ENCODE data around the gene RALGPS1.

DNA sequence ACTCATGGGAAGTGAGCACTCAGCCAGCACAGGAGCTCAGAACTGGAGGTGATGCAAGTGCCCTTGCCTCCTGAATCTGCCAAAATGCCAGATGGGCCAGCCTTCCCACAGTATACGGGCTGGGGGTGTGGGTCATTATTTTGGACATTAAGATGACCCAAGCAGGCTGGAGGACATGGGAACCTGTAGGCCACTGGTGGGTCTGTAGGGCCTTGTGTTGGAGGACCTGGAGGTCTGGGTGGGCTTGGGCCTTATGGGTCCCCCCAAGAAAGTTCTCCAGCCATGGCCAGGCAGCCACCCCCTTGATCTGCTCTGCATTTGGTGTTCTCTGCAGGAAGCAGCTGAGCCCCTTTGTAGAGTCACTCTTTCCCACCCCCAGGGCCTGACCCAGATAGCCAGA, 278.9 kb downstream of the RALGPS1 start:
- TF ChIP-seq, protein P1, sequence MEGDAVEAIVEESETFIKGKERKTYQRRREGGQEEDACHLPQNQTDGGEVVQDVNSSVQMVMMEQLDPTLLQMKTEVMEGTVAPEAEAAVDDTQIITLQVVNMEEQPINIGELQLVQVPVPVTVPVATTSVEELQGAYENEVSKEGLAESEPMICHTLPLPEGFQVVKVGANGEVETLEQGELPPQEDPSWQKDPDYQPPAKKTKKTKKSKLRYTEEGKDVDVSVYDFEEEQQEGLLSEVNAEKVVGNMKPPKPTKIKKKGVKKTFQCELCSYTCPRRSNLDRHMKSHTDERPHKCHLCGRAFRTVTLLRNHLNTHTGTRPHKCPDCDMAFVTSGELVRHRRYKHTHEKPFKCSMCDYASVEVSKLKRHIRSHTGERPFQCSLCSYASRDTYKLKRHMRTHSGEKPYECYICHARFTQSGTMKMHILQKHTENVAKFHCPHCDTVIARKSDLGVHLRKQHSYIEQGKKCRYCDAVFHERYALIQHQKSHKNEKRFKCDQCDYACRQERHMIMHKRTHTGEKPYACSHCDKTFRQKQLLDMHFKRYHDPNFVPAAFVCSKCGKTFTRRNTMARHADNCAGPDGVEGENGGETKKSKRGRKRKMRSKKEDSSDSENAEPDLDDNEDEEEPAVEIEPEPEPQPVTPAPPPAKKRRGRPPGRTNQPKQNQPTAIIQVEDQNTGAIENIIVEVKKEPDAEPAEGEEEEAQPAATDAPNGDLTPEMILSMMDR (IDR thresholded peaks at IDR 0.05; ENCODE audit: low read depth, low read length) = no peak
- no peak for TF ChIP-seq EZH2phosphoT487 (IDR thresholded peaks at IDR 0.05; ENCODE audit: low read depth)

Measured in OCI-LY3 (cell line).